Tibial nerve (tissue), 3 donors: ENCODE measurements around the gene PTDSS2.

Source experiments
- POLR2A ChIP-seq, 2 donors: fragments of 450-650 bp; IDR thresholded peaks; one replicate each; pipeline ENCODE4 v1.6.1; 2017; ENCODE audit warnings: antibody characterized with exemption in 2 of 2, mild to moderate bottlenecking in 2 of 2, moderate library complexity in 2 of 2
- TF ChIP-seq, protein P1 (sequence below), 5 experiments: fragments of 200-600 bp in 3 of 5; fragments of 450-650 bp in 2 of 5; sonication (generic) in 3 of 5; IDR thresholded peaks; one replicate each; pipeline ENCODE4 v1.5.1; 2016 to 2019; ENCODE audit warnings: antibody characterized with exemption in 5 of 5, mild to moderate bottlenecking in 3 of 5, moderate library complexity in 2 of 5

DNA sequence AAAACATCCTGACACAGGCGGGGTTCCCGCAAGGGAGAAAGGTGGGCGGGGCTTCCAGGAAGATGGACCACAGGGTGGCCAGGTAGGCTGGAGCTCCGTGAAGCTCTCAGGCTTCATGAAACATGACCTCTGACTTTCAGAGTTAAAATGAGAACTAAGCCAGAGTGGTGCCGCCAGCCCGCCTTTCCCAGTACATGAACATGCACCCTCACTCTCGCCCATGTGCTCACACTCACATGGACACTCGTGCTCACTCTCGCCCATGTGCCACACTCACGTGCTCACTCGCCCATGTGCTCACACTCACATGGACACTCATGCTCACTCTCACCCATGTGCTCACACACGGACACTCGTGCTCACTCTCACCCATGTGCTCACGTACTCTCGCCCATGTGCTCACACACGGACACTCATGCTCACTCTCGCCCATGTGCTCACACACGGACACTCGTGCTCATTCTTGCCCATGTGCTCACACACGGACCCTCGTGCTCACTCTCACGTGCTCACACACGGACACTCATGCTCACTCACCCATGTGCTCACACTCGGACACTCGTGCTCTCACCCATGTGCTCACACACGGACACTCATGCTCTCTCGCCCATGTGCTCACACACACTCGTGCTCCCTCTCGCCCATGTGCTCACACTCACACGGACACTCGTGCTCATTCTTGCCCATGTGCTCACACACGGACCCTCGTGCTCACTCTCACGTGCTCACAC, 46.9 kb downstream of the PTDSS2 start:
- TF ChIP-seq, protein P1, sequence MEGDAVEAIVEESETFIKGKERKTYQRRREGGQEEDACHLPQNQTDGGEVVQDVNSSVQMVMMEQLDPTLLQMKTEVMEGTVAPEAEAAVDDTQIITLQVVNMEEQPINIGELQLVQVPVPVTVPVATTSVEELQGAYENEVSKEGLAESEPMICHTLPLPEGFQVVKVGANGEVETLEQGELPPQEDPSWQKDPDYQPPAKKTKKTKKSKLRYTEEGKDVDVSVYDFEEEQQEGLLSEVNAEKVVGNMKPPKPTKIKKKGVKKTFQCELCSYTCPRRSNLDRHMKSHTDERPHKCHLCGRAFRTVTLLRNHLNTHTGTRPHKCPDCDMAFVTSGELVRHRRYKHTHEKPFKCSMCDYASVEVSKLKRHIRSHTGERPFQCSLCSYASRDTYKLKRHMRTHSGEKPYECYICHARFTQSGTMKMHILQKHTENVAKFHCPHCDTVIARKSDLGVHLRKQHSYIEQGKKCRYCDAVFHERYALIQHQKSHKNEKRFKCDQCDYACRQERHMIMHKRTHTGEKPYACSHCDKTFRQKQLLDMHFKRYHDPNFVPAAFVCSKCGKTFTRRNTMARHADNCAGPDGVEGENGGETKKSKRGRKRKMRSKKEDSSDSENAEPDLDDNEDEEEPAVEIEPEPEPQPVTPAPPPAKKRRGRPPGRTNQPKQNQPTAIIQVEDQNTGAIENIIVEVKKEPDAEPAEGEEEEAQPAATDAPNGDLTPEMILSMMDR (IDR thresholded peaks at IDR 0.05) = no peak
- no peak for TF ChIP-seq POLR2A (IDR thresholded peaks at IDR 0.05)
